ENCODE measurements around the gene FBXL17.

- TF ChIP-seq KLF1 (tag by site-specific recombination; IDR thresholded peaks at IDR 0.05) (no peak), CTCF (tag by site-specific recombination; IDR thresholded peaks at IDR 0.05) (no peak), ZNF302 (tag by site-specific recombination; IDR thresholded peaks at IDR 0.05; ENCODE audit: low read depth) (no peak)
Measured at GRCh38 chr5:108093186-108093585, 288.7 kb downstream of the FBXL17 start.
